Measurements from ENCODE around the gene RAPGEF4. TPM values are rescaled to one million over a fixed set of nuclear protein-coding genes. Genes with fewer than 3 reads are reported as not detected.
"Not testable (repeated sequence)": the region's sequence is repeated elsewhere in the genome, so short reads cannot be mapped to it uniquely, and the experiment has no call there.

RAPGEF4 gene
- total and polyA plus RNA-seq, 2 donors (not counting 1 experiment from before 2014, with no cell fraction given) = 0.22 to 0.30 TPM

DNA sequence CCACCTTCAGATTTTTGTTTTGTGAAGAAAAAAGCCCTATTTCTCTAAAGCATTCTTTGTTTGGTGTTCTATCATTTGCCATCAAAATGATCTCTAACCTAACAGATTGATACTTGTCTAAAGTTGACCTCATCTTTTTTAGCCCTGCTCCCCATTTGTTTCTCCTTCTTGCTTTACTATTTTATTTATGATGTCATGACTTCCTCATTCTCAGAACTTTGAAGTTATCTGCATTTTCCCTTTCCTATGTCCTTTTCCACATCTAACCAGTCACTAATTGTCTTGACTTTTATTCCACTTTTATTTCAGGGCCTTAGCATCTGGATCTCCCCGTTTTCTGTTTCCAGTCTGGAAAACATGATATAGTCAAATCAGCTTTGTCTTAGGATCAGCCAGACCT, 8.3 kb downstream of the RAPGEF4 start:
- ChIA-PET CTCF (no interaction called here), POLR2A (no interaction called here)
- H3K4me3 Mint-ChIP-seq = no peak overlapping the region
- H4K20me1 ChIP-seq (ENCODE audit: control insufficient read depth, insufficient read depth, low read length, poor library complexity, severe bottlenecking) = no peaks in the 10 kb centered on the region
- H3K27ac Mint-ChIP-seq = no peak overlapping the region
- DNase-seq (no peak), ATAC-seq (ENCODE audit: low read depth) (no peak)
- 60% methylated on average over 1 of the region's 1 CpG for WGBS (ENCODE audit: insufficient coverage)
- H3K36me3 ChIP-seq (replicated peaks in 1 of 2; ENCODE audit: control extremely low read depth in 1 of 2, control insufficient read depth in 1 of 2, extremely low read depth in 1 of 2, insufficient read depth in 2 of 2, low read length in 1 of 2) = no peaks in the 10 kb centered on the region
- no peaks in the 10 kb centered on the region for H3K27me3 ChIP-seq (replicated peaks in 1 of 4; ENCODE audit: control extremely low read depth in 1 of 4, control insufficient read depth in 3 of 4, insufficient read depth in 4 of 4, low read length in 3 of 4)
- intact Hi-C loops (cut with micrococcal nuclease) = no loop called here
- H3K79me2 ChIP-seq (ENCODE audit: control insufficient read depth, insufficient read depth, low read length) = no peaks in the 10 kb centered on the region
- peaks cover 27% of the 10 kb centered on the region for H3K27me3 Mint-ChIP-seq
- no peak overlapping the region for H3K4me3 ChIP-seq (ENCODE audit: control extremely low read depth in 1 of 5, extremely low read depth in 1 of 5, insufficient read depth in 1 of 5, low read depth in 2 of 5, low read length in 4 of 5)
- H3K9ac ChIP-seq (ENCODE audit: low read length) = no peak overlapping the region
- no peak overlapping the region for H3K4me2 ChIP-seq (replicated peaks; ENCODE audit: low read depth, low read length, poor library complexity, severe bottlenecking)
- no peak overlapping the region for H3K27ac ChIP-seq (ENCODE audit: low read length in 2 of 2)
- peaks cover 0 to 6% (median 0%) of the 10 kb centered on the region in 3 donors for H3K9me3 ChIP-seq (ENCODE audit: control extremely low read depth in 1 of 3, control insufficient read depth in 2 of 3, insufficient read depth in 1 of 3, low read length in 2 of 3)
- TF ChIP-seq EZH2 (IDR thresholded peaks at IDR 0.05; ENCODE audit: borderline replicate concordance, insufficient read depth, low read depth, low read length, poor library complexity, severe bottlenecking) = no peak
- TF ChIP-seq CTCF (IDR thresholded peaks at IDR 0.05) = no peak
- H2AFZ ChIP-seq (ENCODE audit: insufficient read depth, low read depth, low read length, poor library complexity, severe bottlenecking) = no peak overlapping the region
- H3K4me1 ChIP-seq (ENCODE audit: control insufficient read depth in 2 of 2, insufficient read depth in 2 of 2, low read length in 2 of 2) = no peaks in the 10 kb centered on the region
- H3K4me1 Mint-ChIP-seq = no peaks in the 10 kb centered on the region
- H3K9me3 Mint-ChIP-seq (ENCODE audit: insufficient read depth) = peaks cover 3% of the 10 kb centered on the region

DNA sequence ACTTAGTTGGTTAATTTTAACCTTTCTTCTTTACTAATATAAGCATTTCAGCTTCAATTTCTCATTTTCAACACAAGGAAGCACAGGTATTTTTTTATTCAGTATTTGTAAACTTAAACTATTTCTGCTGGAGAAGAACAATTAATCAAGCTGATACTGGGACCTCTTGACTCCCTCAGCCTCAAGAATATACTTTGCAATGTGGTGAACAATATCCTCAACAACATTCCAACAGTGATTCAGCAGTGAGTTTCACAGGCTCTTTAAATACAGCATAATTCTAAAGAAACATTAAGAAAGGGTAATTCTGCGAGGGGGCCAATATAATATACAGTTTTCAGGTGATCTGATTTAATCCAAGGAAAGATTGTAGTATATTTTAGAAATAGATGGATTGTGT, 10.0 kb downstream of the RAPGEF4 start:
- intact Hi-C loops (cut with micrococcal nuclease) = no loop called here
- TF ChIP-seq CTCF (IDR thresholded peaks at IDR 0.05) (no peak), EZH2 (IDR thresholded peaks at IDR 0.05; ENCODE audit: borderline replicate concordance, insufficient read depth, low read depth, low read length, poor library complexity, severe bottlenecking) (no peak)
- no peak overlapping the region for H2AFZ ChIP-seq (ENCODE audit: insufficient read depth, low read depth, low read length, poor library complexity, severe bottlenecking)
- DNase-seq (no peak), ATAC-seq (ENCODE audit: low read depth) (no peak)
- H4K20me1 ChIP-seq (ENCODE audit: control insufficient read depth, insufficient read depth, low read length, poor library complexity, severe bottlenecking) = no peaks in the 10 kb centered on the region
- H3K9me3 ChIP-seq (ENCODE audit: control extremely low read depth in 1 of 3, control insufficient read depth in 2 of 3, insufficient read depth in 1 of 3, low read length in 2 of 3) = peaks cover 0 to 6% (median 0%) of the 10 kb centered on the region in 3 donors
- H3K79me2 ChIP-seq (ENCODE audit: control insufficient read depth, insufficient read depth, low read length) = no peaks in the 10 kb centered on the region
- peaks cover 3% of the 10 kb centered on the region for H3K9me3 Mint-ChIP-seq (ENCODE audit: insufficient read depth)
- H3K4me2 ChIP-seq (replicated peaks; ENCODE audit: low read depth, low read length, poor library complexity, severe bottlenecking) = no peak overlapping the region
- no peak overlapping the region for H3K4me3 ChIP-seq (ENCODE audit: control extremely low read depth in 1 of 5, extremely low read depth in 1 of 5, insufficient read depth in 1 of 5, low read depth in 2 of 5, low read length in 4 of 5)
- CTCF ChIA-PET = no interaction called here
- no peak overlapping the region for H3K27ac ChIP-seq (ENCODE audit: low read length in 2 of 2)
- no peaks in the 10 kb centered on the region for H3K27me3 ChIP-seq (replicated peaks in 1 of 4; ENCODE audit: control extremely low read depth in 1 of 4, control insufficient read depth in 3 of 4, insufficient read depth in 4 of 4, low read length in 3 of 4)
- POLR2A ChIA-PET = no interaction called here
- no peak overlapping the region for H3K9ac ChIP-seq (ENCODE audit: low read length)
- no peak overlapping the region for H3K27ac Mint-ChIP-seq
- peaks cover 29% of the 10 kb centered on the region for H3K27me3 Mint-ChIP-seq
- H3K4me3 Mint-ChIP-seq = no peak overlapping the region
- no peaks in the 10 kb centered on the region for H3K36me3 ChIP-seq (replicated peaks in 1 of 2; ENCODE audit: control extremely low read depth in 1 of 2, control insufficient read depth in 1 of 2, extremely low read depth in 1 of 2, insufficient read depth in 2 of 2, low read length in 1 of 2)
- H3K4me1 ChIP-seq (ENCODE audit: control insufficient read depth in 2 of 2, insufficient read depth in 2 of 2, low read length in 2 of 2) = no peaks in the 10 kb centered on the region
- H3K4me1 Mint-ChIP-seq = no peaks in the 10 kb centered on the region
- no CpG with 5 or more reads among the region's 1 CpG for WGBS (ENCODE audit: insufficient coverage)

- H3K79me2 ChIP-seq (ENCODE audit: control insufficient read depth, insufficient read depth, low read length); H4K20me1 ChIP-seq (ENCODE audit: control insufficient read depth, insufficient read depth, low read length, poor library complexity, severe bottlenecking); DNase-seq; H2AFZ ChIP-seq (ENCODE audit: insufficient read depth, low read depth, low read length, poor library complexity, severe bottlenecking); intact Hi-C loops (cut with micrococcal nuclease); POLR2A ChIA-PET; H3K36me3 ChIP-seq (replicated peaks in 1 of 2; ENCODE audit: control extremely low read depth in 1 of 2, control insufficient read depth in 1 of 2, extremely low read depth in 1 of 2, insufficient read depth in 2 of 2, low read length in 1 of 2); H3K4me3 ChIP-seq (ENCODE audit: control extremely low read depth in 1 of 5, extremely low read depth in 1 of 5, insufficient read depth in 1 of 5, low read depth in 2 of 5, low read length in 4 of 5); H3K4me2 ChIP-seq (replicated peaks; ENCODE audit: low read depth, low read length, poor library complexity, severe bottlenecking); H3K4me1 Mint-ChIP-seq; H3K27ac Mint-ChIP-seq; CTCF ChIA-PET; H3K9ac ChIP-seq (ENCODE audit: low read length); H3K9me3 Mint-ChIP-seq (ENCODE audit: insufficient read depth); H3K4me3 Mint-ChIP-seq; ATAC-seq (ENCODE audit: low read depth); H3K27ac ChIP-seq (ENCODE audit: low read length in 2 of 2); H3K27me3 ChIP-seq (replicated peaks in 1 of 4; ENCODE audit: control extremely low read depth in 1 of 4, control insufficient read depth in 3 of 4, insufficient read depth in 4 of 4, low read length in 3 of 4); H3K9me3 ChIP-seq (ENCODE audit: control extremely low read depth in 1 of 3, control insufficient read depth in 2 of 3, insufficient read depth in 1 of 3, low read length in 2 of 3); H3K4me1 ChIP-seq (ENCODE audit: control insufficient read depth in 2 of 2, insufficient read depth in 2 of 2, low read length in 2 of 2): not testable (repeated sequence)
- 100% methylated on average over 1 of the region's 2 CpGs for WGBS (ENCODE audit: insufficient coverage)
- H3K27me3 Mint-ChIP-seq = peaks cover 31% of the 10 kb centered on the region
These were observed 12.9 kb downstream of the RAPGEF4 start for GRCh38 chr2:172748543-172748942.

Data from B cell (primary cell).